A204.1 (cell line): ENCODE data around the gene EDC4.

Source experiments
- FAIRE-seq: peaks from 2 replicates; lab custom pipeline; 2012; peaks lifted over from hg19 to GRCh38; lab: Jason Lieb, UNC

The EDC4 gene

DNA sequence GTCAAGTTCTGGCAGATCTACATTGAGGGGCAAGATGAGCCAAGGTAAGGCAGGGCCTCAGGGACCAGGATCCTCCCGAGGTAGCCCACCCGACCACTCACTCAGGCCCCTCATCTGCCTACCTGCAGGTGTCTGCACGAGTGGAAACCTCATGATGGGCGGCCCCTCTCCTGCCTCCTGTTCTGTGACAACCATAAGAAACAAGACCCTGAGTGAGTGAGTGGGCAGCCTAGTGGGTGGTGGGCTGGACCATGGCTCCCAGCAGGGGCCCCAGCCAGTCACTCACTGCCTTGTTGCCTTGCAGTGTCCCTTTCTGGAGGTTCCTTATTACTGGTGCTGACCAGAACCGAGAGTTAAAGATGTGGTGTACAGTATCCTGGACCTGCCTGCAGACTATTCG lies 5.4 kb downstream of the EDC4 start:
- no peak for FAIRE-seq

DNA sequence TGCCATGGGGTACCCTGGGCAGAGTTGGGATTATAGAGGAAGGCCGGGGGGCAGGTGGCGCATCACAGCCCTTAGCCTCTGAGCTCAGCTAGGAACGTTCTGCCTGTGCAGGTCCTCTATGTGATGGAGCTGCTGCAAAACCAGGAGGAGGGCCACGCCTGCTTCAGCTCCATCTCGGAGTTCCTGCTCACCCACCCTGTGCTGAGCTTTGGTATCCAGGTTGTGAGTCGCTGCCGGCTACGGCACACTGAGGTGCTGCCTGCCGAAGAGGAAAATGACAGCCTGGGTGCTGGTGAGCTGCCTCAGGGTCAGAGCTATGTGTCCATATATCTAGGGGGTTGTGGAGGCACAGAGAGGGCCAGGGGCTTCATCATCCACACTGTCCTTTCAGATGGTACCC lies 6.0 kb downstream of the EDC4 start:
- FAIRE-seq = no peak

DNA sequence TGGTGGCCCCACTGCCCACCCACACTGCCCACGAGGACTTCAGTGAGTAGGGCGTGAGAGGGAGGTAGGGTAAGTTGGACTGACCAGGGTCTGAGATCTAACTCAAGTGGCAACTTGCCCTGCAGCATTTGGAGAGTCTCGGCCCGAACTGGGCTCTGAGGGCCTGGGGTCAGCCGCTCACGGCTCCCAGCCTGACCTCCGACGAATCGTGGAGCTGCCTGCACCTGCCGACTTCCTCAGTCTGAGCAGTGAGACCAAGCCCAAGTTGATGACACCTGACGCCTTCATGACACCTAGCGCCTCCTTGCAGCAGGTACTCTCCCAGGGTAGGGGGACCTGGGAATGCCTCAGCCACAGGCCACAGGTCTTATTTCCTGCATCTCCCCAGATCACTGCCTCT lies 6.6 kb downstream of the EDC4 start:
- no peak for FAIRE-seq

DNA sequence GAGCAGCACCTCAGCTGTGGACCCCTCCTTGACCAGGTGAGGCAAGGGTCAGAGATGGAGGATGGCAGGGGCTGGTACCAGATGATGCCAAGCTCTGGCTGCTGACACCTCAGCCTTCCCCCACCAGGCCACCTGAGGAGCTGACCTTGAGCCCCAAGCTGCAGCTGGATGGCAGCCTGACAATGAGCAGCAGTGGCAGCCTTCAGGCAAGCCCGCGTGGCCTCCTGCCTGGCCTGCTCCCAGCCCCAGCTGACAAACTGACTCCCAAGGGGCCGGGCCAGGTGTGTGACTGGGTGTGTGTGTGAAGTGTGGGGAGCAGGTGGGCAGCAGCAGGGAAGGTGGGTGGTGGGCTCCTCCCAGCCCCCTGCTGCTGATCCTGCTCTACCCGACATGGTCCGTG lies 7.1 kb downstream of the EDC4 start:
- FAIRE-seq = no peak

DNA sequence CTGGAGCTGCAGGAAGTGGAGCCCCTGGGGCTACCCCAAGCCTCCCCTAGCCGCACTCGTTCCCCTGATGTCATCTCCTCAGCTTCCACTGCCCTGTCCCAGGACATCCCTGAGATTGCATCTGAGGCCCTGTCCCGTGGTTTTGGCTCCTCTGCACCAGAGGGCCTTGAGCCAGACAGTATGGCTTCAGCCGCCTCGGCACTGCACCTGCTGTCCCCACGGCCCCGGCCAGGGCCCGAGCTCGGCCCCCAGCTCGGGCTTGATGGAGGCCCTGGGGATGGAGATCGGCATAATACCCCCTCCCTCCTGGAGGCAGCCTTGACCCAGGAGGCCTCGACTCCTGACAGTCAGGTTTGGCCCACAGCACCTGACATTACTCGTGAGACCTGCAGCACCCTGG lies 7.7 kb downstream of the EDC4 start:
- no peak for FAIRE-seq

DNA sequence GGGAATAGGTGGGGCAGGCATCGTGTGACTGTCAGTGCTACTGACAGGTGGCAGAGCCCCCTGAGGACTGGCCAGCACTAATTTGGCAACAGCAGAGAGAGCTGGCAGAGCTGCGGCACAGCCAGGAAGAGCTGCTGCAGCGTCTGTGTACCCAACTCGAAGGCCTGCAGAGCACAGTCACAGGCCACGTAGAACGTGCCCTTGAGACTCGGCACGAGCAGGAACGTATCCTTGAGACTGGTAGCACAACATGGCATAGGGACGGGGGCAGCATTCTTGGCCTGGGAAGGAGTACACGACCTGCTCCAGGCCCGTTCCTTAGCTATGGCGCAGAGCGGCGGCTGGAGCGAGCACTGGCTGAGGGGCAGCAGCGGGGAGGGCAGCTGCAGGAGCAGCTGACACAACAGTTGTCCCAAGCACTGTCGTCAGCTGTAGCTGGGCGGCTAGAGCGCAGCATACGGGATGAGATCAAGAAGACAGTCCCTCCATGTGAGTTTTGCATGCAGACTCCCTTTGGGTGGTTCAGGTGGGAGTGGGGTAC lies 8.8 kb downstream of the EDC4 start:
- no peak for FAIRE-seq

DNA sequence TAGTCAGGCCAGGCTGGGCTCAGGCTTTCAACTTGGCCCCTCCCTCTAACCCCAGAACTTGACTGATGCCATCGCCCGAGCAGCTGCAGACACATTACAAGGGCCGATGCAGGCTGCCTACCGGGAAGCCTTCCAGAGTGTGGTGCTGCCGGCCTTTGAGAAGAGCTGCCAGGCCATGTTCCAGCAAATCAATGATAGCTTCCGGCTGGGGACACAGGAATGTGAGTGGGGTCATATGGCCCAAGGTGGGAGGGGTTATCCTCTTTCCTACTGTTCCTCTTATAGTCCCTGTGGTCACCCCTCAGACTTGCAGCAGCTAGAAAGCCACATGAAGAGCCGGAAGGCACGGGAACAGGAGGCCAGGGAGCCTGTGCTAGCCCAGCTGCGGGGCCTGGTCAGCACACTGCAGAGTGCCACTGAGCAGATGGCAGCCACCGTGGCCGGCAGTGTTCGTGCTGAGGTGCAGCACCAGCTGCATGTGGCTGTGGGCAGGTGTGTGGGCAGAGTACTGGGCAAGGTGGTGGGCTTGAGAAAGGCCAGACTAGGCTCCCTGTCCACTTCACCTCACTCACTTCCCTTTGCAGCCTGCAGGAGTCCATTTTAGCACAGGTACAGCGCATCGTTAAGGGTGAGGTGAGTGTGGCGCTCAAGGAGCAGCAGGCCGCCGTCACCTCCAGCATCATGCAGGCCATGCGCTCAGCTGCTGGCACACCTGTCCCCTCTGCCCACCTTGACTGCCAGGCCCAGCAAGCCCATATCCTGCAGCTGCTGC lies 9.7 kb downstream of the EDC4 start:
- FAIRE-seq = no peak

DNA sequence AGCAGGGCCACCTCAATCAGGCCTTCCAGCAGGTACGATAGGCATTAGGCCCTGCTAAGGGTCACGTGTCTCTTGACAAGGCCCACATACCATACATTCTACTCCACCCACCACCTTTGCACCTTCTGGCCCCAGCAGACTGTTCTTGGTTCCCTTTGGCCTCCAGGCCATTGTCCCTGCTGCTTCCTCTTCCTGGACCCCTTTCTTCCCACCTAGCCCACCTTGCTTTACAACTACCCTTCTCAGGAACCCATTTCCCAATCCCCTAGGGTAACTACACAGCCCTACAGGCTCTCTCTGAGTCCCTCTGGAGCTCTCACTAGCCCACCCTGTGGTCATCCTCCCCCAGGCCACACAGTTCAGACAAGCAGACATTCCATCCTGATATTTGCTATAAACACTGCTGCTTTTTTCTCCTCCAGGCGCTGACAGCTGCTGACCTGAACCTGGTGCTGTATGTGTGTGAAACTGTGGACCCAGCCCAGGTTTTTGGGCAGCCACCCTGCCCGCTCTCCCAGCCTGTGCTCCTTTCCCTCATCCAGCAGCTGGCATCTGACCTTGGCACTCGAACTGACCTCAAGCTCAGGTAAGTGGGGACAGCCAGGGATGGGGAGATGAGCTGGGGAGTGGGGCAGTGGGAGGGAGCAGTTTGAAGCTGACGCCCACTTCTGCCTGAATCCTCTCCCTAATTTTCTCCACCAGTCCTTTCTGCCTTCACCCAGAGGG lies 10.5 kb downstream of the EDC4 start:
- no peak for FAIRE-seq

DNA sequence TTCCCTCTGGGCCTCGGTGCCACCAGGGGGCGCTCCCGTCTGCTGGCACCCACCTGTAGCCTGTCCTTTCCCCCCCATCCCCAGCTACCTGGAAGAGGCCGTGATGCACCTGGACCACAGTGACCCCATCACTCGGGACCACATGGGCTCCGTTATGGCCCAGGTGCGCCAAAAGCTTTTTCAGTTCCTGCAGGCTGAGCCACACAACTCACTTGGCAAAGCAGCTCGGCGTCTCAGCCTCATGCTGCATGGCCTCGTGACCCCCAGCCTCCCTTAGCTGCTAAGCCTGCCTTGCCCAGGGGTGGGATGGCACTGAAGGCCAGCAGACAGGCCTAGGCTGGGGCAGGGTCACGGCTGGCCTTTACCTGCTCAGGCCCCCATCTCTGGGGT lies 11.0 kb downstream of the EDC4 start:
- FAIRE-seq = no peak

DNA sequence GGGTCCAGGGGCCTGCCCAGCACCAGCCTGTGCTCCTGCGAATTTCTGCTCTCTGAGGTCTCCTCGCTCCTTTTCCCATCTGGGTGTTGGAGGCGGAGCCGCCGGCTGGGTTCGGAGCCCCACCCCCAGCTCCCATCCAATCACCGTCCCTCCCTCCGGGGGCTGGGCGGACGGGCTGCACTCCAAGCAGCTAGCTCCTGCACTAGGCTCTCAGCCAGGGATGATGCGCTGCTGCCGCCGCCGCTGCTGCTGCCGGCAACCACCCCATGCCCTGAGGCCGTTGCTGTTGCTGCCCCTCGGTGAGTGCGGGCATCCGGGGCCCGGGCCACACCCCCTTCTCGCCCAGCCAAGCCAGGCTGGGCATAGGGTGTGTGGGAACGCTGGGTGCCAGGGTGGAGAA lies 11.8 kb downstream of the EDC4 start, which contains the start of gene NRN1L:
Gene NRN1L, plus strand, starts transcription at position 202 of the 400 bp plus-strand sequence. Its CDS starts 19 bp downstream, at position 221.
- no peak for FAIRE-seq

DNA sequence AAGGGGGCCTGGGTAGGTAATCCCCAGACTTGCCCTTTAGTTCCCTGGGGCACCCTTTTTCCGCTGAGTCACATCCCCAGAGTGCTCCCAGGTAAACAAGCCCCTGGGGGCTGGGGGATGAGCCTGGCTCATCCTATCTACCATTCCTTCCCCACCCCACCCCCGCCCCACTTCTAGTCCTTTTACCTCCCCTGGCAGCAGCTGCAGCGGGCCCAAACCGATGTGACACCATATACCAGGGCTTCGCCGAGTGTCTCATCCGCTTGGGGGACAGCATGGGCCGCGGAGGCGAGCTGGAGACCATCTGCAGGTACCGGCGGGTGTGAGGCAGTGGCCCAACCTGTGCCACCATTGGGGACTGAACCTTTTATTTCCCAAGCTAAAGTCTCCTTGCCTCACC lies 12.7 kb downstream of the EDC4 start:
- FAIRE-seq = no peak

DNA sequence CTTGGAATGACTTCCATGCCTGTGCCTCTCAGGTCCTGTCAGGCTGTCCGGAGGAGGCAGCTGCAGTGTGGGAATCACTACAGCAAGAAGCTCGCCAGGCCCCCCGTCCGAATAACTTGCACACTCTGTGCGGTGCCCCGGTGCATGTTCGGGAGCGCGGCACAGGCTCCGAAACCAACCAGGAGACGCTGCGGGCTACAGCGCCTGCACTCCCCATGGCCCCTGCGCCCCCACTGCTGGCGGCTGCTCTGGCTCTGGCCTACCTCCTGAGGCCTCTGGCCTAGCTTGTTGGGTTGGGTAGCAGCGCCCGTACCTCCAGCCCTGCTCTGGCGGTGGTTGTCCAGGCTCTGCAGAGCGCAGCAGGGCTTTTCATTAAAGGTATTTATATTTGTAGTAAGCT lies 13.1 kb downstream of the EDC4 start:
- FAIRE-seq = no peak

DNA sequence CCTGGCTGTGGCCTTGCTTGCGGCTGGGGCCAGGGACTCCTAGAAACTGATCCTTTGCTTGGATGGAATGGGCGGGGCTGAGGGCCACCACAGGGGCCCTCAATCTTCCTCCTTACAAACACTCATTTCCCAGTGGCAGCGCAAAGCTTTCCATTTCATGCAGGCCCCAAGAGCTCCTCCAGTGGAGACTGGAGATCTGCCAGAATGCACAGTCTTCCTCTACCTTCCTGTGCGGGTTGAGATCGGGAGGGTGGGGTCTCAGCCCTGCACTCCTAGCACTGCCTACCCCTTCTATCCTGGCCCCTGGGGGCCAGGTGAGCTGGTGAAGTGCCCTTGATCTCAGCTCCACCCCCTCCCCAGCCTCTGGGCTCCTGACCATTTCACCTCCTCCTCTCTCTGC lies 13.5 kb downstream of the EDC4 start:
- no peak for FAIRE-seq

DNA sequence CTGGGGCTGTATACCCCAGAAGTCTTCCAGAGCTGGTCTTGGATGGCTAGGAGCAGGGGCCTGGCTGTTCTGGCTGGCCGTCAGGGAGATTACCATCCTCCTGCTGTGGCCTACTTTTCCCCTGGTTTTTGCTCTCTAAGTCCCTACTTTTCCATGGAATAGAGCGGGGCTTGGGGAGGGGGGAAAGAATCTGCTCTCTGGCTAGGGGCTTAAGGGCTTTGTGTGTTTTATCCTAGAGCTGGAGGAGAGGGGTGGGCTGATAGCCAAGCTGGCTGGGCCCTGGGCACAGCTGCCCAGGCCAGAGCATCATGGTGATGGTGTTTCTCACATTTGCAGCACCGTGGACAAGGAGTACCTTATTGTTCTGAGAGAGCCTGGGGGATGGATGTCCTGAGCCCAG lies 15.5 kb downstream of the EDC4 start:
- no peak for FAIRE-seq

DNA sequence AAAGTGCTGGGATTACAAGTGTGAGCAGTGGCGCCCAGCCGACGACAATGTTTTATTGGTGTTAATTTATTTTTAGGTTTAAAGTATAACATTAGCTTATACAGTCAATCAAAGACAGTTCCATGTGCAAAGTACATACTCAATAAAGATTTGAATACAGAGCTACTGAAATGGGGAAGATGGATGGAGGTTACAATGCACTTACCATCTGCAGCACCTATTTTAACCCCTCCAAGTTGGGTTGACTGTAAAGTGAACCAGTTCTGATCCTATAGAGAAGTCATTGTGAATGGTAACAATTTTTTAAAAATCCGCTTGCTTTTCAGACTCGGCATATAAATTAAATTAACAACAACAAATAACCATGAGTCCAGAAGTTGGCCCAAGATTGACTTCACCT lies 19.5 kb downstream of the EDC4 start:
- no peak for FAIRE-seq

DNA sequence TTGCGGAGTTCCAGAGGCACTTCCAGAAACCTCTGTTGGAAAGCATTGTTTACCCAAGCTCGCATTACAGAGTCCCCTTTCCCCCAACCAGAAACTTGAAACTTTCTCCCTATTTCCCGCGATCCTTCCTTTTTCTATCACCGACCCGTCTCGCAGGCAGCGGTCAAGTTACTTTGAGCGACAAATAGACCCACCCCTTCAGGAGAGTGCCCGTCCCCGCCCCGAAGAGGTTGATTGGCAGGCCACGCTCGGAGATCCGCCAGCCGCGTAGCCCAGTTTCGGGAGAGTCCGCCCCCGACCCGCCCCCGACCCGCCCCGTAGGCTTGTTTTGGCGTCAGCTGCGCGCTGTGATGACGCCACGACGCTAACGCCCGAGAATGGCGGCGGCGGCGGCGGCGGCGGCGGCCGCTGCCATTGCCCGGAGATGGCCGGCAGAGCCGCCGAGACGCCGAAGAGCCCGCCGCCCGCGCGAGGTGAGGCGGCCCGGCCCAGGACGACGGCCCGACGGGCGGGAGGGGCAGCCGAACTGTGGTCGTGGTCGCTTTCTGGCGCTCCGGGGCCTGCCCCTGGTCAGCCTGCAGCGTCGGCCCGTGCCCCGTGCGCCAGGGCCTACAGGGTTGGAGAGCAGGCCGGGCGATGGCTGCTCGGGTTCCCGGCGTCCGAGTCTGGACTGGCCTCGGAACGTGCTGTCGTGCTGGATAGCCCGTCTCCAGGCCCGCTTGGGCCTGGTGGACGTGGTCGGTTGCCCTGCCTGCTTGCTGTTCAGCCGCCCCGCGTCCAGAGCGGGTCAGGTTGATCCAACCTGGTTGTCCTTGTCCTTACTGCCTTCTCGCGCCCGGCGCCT lies 20.3 kb downstream of the EDC4 start, which contains the start of gene PSKH1:
Gene PSKH1, plus strand, starts transcription at position 356 of the 844 bp plus-strand sequence. CDS start 15,496 bp downstream, outside the sequence.
- FAIRE-seq = no peak

DNA sequence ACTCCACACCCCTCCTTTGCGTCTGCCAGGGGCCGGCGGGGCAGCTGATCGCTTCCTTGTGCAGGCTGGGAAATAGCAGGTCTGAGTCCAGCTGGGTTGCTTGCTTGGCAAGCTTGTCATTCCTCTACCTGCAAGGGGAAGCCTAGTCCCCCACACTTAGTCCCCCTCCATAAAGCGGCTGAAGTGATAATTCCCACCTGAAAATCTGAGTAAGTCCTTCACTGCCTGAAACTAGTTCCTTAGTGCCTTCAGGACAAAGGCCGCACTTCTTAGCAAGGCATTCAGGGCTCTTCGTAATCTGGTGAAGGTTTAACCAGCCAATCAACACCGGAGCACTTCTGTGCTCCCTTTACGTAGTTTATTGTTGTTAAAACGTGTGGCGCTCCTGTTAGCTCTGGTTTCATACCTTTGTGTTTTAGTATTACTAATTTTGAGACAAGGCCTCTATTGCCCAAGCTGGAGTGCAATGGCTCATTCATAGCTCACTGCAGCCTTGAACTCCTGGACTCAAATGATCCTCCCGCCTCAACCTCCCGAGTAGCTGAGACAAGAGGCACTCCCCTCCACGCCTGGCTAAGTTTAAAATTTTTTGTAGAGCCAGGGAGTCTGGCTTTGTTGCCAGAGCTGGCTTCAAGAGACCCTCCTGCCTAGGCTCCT lies 21.0 kb downstream of the EDC4 start:
- FAIRE-seq = no peak

DNA sequence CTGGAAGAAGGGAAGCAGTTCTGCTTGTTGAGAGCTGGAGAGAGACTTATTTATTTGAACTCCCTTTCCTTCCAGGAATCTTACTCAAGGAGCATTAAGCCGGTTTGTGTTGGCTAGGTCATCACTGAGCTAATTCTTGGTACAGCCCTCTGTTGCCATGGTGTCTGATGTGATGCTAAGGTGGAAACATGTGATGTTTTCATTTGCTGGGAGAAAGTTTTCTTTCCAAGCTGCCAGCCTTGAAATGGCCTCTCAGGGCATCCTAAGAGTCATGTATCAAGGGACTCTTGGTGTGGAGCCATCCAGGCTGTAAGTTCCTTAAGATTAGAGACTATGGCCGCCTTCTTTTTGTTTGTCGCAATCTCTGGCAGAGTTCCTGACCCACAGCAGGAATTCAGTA lies 24.4 kb downstream of the EDC4 start:
- no peak for FAIRE-seq

DNA sequence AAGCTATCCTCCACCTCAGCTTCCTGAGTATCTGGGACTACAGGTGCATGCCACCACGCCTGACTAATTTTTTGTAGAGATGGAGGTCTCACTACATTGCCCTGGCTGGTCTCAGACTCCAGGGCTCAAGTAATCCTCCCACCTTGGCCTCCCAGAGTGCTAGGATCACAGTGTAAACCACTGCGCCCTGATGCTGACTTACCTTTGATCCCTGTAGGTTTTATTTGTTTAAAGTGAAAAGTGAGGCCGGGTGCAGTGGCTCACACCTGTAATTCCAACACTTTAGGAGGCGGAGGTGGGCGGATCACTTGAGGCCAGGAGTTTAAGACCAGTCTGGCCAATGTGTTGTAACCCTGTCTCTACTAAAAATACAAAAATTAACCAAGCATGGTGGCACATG lies 28.9 kb downstream of the EDC4 start:
- FAIRE-seq = no peak

DNA sequence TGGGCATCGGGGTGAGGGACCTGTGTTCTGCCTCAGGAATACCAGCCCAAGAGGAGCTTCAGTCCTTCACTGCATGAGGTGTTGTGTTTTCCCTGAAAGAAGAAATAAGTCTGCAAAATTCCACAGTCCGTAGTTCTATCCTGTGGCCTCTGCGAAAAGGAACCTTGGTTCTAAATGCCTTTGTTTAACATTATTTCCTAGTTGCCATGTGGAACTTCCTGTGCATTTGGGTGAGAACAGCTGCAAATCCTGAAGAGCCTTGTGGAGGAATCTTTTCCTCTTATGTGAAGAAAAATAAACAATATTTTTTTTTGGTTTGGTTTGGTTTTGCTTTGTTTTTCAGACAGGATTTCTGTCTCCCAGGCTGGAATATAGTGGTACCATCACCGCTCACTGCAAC lies 30.0 kb downstream of the EDC4 start:
- FAIRE-seq = no peak

DNA sequence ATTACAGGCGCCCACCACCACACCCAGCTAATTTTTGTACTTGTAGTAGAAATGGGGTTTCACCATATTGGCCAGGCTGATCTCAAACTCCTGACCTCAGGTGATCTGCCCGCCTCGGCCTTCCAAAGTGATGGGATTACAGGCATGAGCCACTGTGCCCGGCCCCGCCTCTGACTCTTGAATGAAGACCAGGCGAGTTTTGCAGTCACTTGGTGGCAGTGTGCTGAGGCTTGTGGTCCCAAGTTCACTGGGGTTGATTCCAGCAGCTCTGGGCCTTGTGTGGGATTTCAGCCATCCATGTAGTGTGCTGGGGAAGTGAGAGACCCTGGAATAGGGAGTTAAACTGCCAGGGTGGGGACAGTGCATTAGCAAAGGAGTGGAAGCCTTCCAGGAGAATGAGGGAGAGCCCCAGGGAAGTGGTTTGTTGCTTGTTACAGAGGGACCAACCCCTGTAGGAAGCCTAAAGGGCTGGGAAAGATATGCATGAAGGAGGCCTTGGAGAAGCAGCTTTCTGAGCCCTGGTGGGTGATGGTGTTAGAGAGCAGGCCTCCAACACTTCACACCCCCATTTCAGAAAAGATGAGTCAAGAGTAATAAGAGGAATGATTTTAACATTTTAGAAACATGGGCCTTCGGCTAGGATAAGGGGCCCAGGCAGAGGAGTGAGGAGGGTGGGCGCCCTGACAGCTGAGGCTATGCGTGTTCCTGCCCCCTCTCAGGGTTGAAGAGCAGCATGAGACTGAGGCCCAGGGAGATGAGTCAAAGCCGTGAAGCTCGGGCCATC lies 34.7 kb downstream of the EDC4 start:
- no peak for FAIRE-seq
